ENCODE results near the gene BEND7. TPM values are rescaled to one million over a fixed set of nuclear protein-coding genes. Genes with fewer than 3 reads are reported as not detected.

Gene BEND7
- total RNA-seq, 4 donors from 2014 or later: 10.8 to 27.5 (median 21.5) TPM

GRCh38 chr10:13535346-13535745 lies 6.5 kb upstream of the BEND7 start:
- no peak overlapping the region for H3K27ac ChIP-seq
- no peaks in the 10 kb centered on the region for H3K4me1 ChIP-seq
- H3K9me3 ChIP-seq: no peaks in the 10 kb centered on the region
- 95 to 99% methylated on average over 4 of the region's 4 CpGs for WGBS, 2 donors
- DNase-seq (ENCODE audit: low spot score in 2 of 2): no peak
- no peaks in the 10 kb centered on the region for H3K36me3 ChIP-seq
- H3K4me3 ChIP-seq: no peak overlapping the region
- no peaks in the 10 kb centered on the region for H3K27me3 ChIP-seq
- no peak for TF ChIP-seq CTCF (IDR thresholded peaks at IDR 0.05)
- TF ChIP-seq POLR2A (IDR thresholded peaks at IDR 0.05): no peak
- no peak for TF ChIP-seq EP300 (IDR thresholded peaks at IDR 0.05)

- DNase-seq (ENCODE audit: low spot score in 2 of 2): no peak
- H3K4me1 ChIP-seq: peaks cover 0 to 29% (median 3%) of the 10 kb centered on the region in 4 donors
- H3K36me3 ChIP-seq: no peaks in the 10 kb centered on the region
- peak overlapping the region in 2 of 4 donors; percentile 82 for H3K27ac ChIP-seq
- no peaks in the 10 kb centered on the region for H3K27me3 ChIP-seq
- TF ChIP-seq CTCF (IDR thresholded peaks at IDR 0.05) (no peak), POLR2A (IDR thresholded peaks at IDR 0.05) (no peak), EP300 (IDR thresholded peaks at IDR 0.05) (no peak)
- WGBS, 2 donors: 58 to 73% methylated on average over 8 of the region's 8 CpGs
- no peaks in the 10 kb centered on the region for H3K9me3 ChIP-seq
- peak overlapping the region in 2 of 4 donors; percentile 48 to 70 for H3K4me3 ChIP-seq
Measured at GRCh38 chr10:13529714-13529973, 830 bp upstream of the BEND7 start.

GRCh38 chr10:13528123-13528874 lies 515 bp downstream of the BEND7 start:
- WGBS, 2 donors: 0 to 1% methylated on average over 13 to 32 of the region's 104 CpGs
- H3K9me3 ChIP-seq: no peaks in the 10 kb centered on the region
- no peaks in the 10 kb centered on the region for H3K27me3 ChIP-seq
- H3K4me3 ChIP-seq: peak overlapping the region; percentile 42 to 70 (median 59)
- peaks cover 0 to 29% (median 3%) of the 10 kb centered on the region in 4 donors for H3K4me1 ChIP-seq
- TF ChIP-seq EP300 (IDR thresholded peaks at IDR 0.05) (no peak), POLR2A (IDR thresholded peaks at IDR 0.05) (no peak), CTCF (IDR thresholded peaks at IDR 0.05) (no peak)
- DNase-seq (ENCODE audit: low spot score in 2 of 2): no peak
- peak overlapping the region; percentile 19 to 89 (median 83) for H3K27ac ChIP-seq
- no peaks in the 10 kb centered on the region for H3K36me3 ChIP-seq

- Histone ChIP-seq H3K36me3 (no peaks in the 10 kb centered on the region), H3K9me3 (no peaks in the 10 kb centered on the region), H3K27me3 (no peaks in the 10 kb centered on the region), H3K4me3 (peak overlapping the region; percentile 42 to 70 (median 59)), H3K27ac (peak overlapping the region; percentile 19 to 89 (median 83)), H3K4me1 (peaks cover 0 to 29% (median 3%) of the 10 kb centered on the region in 4 donors)
- no peak for DNase-seq (ENCODE audit: low spot score in 2 of 2)
- WGBS, 2 donors: 8 to 10% methylated on average over 5 of the region's 5 CpGs
- TF ChIP-seq EP300 (IDR thresholded peaks at IDR 0.05): no peak
- TF ChIP-seq CTCF (IDR thresholded peaks at IDR 0.05): no peak
- TF ChIP-seq POLR2A (IDR thresholded peaks at IDR 0.05): no peak
Measured at GRCh38 chr10:13527864-13528122, 1.0 kb downstream of the BEND7 start.

- Histone ChIP-seq H3K27ac (peak overlapping the region in 3 of 4 donors; percentile 79 to 89 (median 87)), H3K9me3 (no peaks in the 10 kb centered on the region), H3K36me3 (peaks cover 0 to 4% (median 0%) of the 10 kb centered on the region in 3 donors), H3K4me1 (peaks cover 0 to 29% (median 3%) of the 10 kb centered on the region in 4 donors), H3K4me3 (peak overlapping the region; percentile 42 to 70 (median 59)), H3K27me3 (no peaks in the 10 kb centered on the region)
- DNase-seq (ENCODE audit: low spot score in 2 of 2): no peak
- TF ChIP-seq EP300 (IDR thresholded peaks at IDR 0.05) (no peak), CTCF (IDR thresholded peaks at IDR 0.05) (no peak), POLR2A (IDR thresholded peaks at IDR 0.05) (no peak)
- WGBS, 2 donors: 41 to 43% methylated on average over 10 of the region's 10 CpGs
Measured at GRCh38 chr10:13526948-13527863, 1.6 kb downstream of the BEND7 start.
